Measurements from ENCODE around the gene CDC42.

DNA sequence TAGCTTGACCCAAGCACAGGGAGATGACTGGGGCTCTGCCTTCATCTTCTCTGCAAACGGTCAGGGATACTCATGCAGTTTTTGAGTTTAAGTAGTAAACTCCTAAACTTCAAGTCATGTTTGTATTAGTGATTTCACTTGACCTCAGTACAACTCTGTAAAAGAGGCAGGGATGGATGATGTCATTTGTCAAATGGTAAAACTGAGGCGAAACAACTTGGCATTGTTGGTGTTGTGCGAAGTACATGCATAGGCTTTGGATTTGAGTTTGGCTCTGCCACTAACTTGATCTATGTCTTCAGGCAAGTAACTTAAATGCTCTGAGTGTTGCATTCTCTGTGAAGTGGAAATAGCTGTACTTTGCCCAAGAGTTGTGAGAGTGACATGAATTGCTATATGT, 47.7 kb downstream of the CDC42 start:
- no peak for TF ChIP-seq POLR2A (IDR thresholded peaks at IDR 0.05; ENCODE audit: low read length)
- TF ChIP-seq GATA1 (IDR thresholded peaks at IDR 0.05; ENCODE audit: low read depth, low read length), result no peak

Data from erythroblast (primary cell).